ENCODE results near the gene AGBL1.
"Not testable (repeated sequence)": the region's sequence is repeated elsewhere in the genome, so short reads cannot be mapped to it uniquely, and the experiment has no call there.

AGBL1 gene

GRCh38 chr15:86522721-86523120 is 443.1 kb downstream of the AGBL1 start:
- no peak for DNase-seq (ENCODE audit: low read depth)

- DNase-seq (ENCODE audit: low read depth), result no peak
Measured at GRCh38 chr15:86526938-86527690, 447.4 kb downstream of the AGBL1 start.

GRCh38 chr15:86528094-86528493 is 448.4 kb downstream of the AGBL1 start:
- DNase-seq (ENCODE audit: low read depth), result not testable (repeated sequence)

GRCh38 chr15:86538141-86538540 is 458.5 kb downstream of the AGBL1 start:
- no peak for DNase-seq (ENCODE audit: low read depth)

GRCh38 chr15:86540840-86541467 is 461.3 kb downstream of the AGBL1 start:
- DNase-seq (ENCODE audit: low read depth), result no peak

GRCh38 chr15:86541540-86541939 is 461.9 kb downstream of the AGBL1 start:
- no peak for DNase-seq (ENCODE audit: low read depth)

GRCh38 chr15:86550075-86550474 is 470.4 kb downstream of the AGBL1 start:
- no peak for DNase-seq (ENCODE audit: low read depth)

- no peak for DNase-seq (ENCODE audit: low read depth)
Measured at GRCh38 chr15:86553108-86553507, 473.4 kb downstream of the AGBL1 start.

- no peak for DNase-seq (ENCODE audit: low read depth)
Measured at GRCh38 chr15:86555098-86555497, 475.4 kb downstream of the AGBL1 start.

GRCh38 chr15:86555939-86556338 is 476.3 kb downstream of the AGBL1 start:
- DNase-seq (ENCODE audit: low read depth), result no peak

GRCh38 chr15:86556396-86557017 is 476.8 kb downstream of the AGBL1 start:
- no peak for DNase-seq (ENCODE audit: low read depth)

GRCh38 chr15:86557018-86557550 is 477.4 kb downstream of the AGBL1 start:
- DNase-seq (ENCODE audit: low read depth), result no peak

GRCh38 chr15:86558252-86558651 is 478.6 kb downstream of the AGBL1 start:
- no peak for DNase-seq (ENCODE audit: low read depth)

GRCh38 chr15:86558686-86559085 is 479.0 kb downstream of the AGBL1 start:
- DNase-seq (ENCODE audit: low read depth), result no peak

- no peak for DNase-seq (ENCODE audit: low read depth)
Measured at GRCh38 chr15:86568378-86568777, 488.7 kb downstream of the AGBL1 start.

- no peak for DNase-seq (ENCODE audit: low read depth)
Measured at GRCh38 chr15:86570738-86571137, 491.1 kb downstream of the AGBL1 start.

- DNase-seq (ENCODE audit: low read depth), result no peak
Measured at GRCh38 chr15:86571873-86572272, 492.2 kb downstream of the AGBL1 start.

GRCh38 chr15:86572368-86572841 is 492.7 kb downstream of the AGBL1 start:
- DNase-seq (ENCODE audit: low read depth), result no peak

GRCh38 chr15:86573476-86573875 is 493.8 kb downstream of the AGBL1 start:
- DNase-seq (ENCODE audit: low read depth), result no peak

GRCh38 chr15:86588413-86588812 is 508.7 kb downstream of the AGBL1 start:
- DNase-seq (ENCODE audit: low read depth), result no peak

- no peak for DNase-seq (ENCODE audit: low read depth)
Measured at GRCh38 chr15:86590461-86590860, 510.8 kb downstream of the AGBL1 start.

GRCh38 chr15:86591158-86591557 is 511.5 kb downstream of the AGBL1 start:
- no peak for DNase-seq (ENCODE audit: low read depth)
